ENCODE measurements around the gene SLC9A7.

GRCh38 chrX:46611658-46612362, 147.1 kb downstream of the SLC9A7 start:
- TF ChIP-seq CTCF (IDR thresholded peaks at IDR 0.05) (no peak), POLR2A (IDR thresholded peaks at IDR 0.05) (no peak)

Data from adrenal gland (tissue), 5 donors.